Left renal cortex interstitium (tissue), 4 donors: Measurements from ENCODE around the gene GK. TPM values are rescaled to one million over a fixed set of nuclear protein-coding genes. Genes with fewer than 3 reads are reported as not detected.

Source experiments
- polyA plus RNA-seq, 4 donors: library from polyadenylated mRNA; unstranded; fragments of 120-200 nt; gene quantifications; one replicate each; pipeline ENCODE4 v1.2.1, GENCODE V29; 2013; ENCODE audit not compliant: insufficient read length in 4 of 4

GK gene
- polyA plus RNA-seq, 4 donors, result 75.1 to 146 (median 96.8) TPM

Other genes with a start within 250 kb of the GK start
- gene TASL, start 75.7 kb upstream of the GK start, polyA plus RNA-seq, result under 1 TPM; 0.19 to 0.72 (median 0.61) TPM
- gene TAB3, start 235.8 kb downstream of the GK start, polyA plus RNA-seq, result 10 to 100 TPM; 26.5 to 37.1 (median 31.9) TPM